WTC11 (cell line): ENCODE data around the gene MRPL55. TPM values are rescaled to one million over a fixed set of nuclear protein-coding genes. Genes with fewer than 3 reads are reported as not detected.

ENCODE experiments used
- ATAC-seq: fragments of 200-7000 bp; cut with Tn5 transposase; 2 replicates; pipeline ENCODE4 v1.10.0; 2021; ENCODE audit warnings: mild to moderate bottlenecking, moderate library complexity
- CTCF ChIA-PET: fragments of 300-600 bp; sonication (Branson Sonifier 250); formaldehyde crosslinking; loops from one replicate; lab custom pipeline; 2021; ENCODE audit warnings: antibody characterized with exemption; lab: Charles Lee
- POLR2A ChIA-PET: fragments of 350-600 bp; sonication (Branson Sonifier 250); formaldehyde crosslinking; loops from one replicate; lab custom pipeline; 2021; ENCODE audit warnings: antibody characterized with exemption; lab: Charles Lee
- DNase-seq: peaks from one replicate; pipeline ENCODE4 v3.0.0; 2021; ENCODE audit warnings: low spot score
- H3K27ac Mint-ChIP-seq: 2 replicates; pipeline ENCODE4 v1.8.0; 2021; ENCODE audit warnings: mixed read lengths
- H3K27me3 Mint-ChIP-seq: 2 replicates; pipeline ENCODE4 v1.8.0; 2021; ENCODE audit warnings: low read depth, mild to moderate bottlenecking, moderate library complexity, mixed read lengths
- H3K36me3 Mint-ChIP-seq: 2 replicates; pipeline ENCODE4 v1.8.0; 2021; ENCODE audit warnings: mixed read lengths
- H3K4me1 Mint-ChIP-seq: 2 replicates; pipeline ENCODE4 v1.8.0; 2022; ENCODE audit warnings: mixed read lengths
- H3K4me3 Mint-ChIP-seq: 2 replicates; pipeline ENCODE4 v1.8.0; 2021; ENCODE audit warnings: mild to moderate bottlenecking, moderate library complexity, mixed read lengths
- H3K9me3 Mint-ChIP-seq: 2 replicates; pipeline ENCODE4 v1.8.0; 2021; ENCODE audit warnings: mixed read lengths
- FOXK1 ChIP-seq: sonication (generic); formaldehyde crosslinking; IDR thresholded peaks from 2 replicates; pipeline ENCODE4 v1.8.0; 2022; ENCODE audit warnings: mild to moderate bottlenecking, moderate library complexity, missing genetic modification reagents
- GABPB1 ChIP-seq: sonication (generic); formaldehyde crosslinking; IDR thresholded peaks from 2 replicates; pipeline ENCODE4 v1.8.1; 2023; ENCODE audit warnings: mild to moderate bottlenecking, missing genetic modification reagents
- HMGA2 ChIP-seq: fragments of 250-450 bp; sonication (Bioruptor Pico); IDR thresholded peaks from 2 replicates; pipeline ENCODE4 v1.4.0; 2021; ENCODE audit warnings: mild to moderate bottlenecking, moderate library complexity
- JUN ChIP-seq: sonication (generic); formaldehyde crosslinking; IDR thresholded peaks from 2 replicates; pipeline ENCODE4 v1.8.0; 2023; ENCODE audit warnings: mild to moderate bottlenecking, missing genetic modification reagents
- NFE2L1 ChIP-seq: sonication (generic); formaldehyde crosslinking; IDR thresholded peaks from 2 replicates; pipeline ENCODE4 v1.8.1; 2023; ENCODE audit warnings: missing genetic modification reagents
- RORB ChIP-seq: fragments of 250-450 bp; sonication (Bioruptor Pico); IDR thresholded peaks from 2 replicates; pipeline ENCODE4 v1.9.0; 2021; ENCODE audit warnings: mild to moderate bottlenecking
- TCF7 ChIP-seq: sonication (generic); formaldehyde crosslinking; IDR thresholded peaks from 2 replicates; pipeline ENCODE4 v1.8.0; 2022; ENCODE audit warnings: mild to moderate bottlenecking, low read depth, missing genetic modification reagents, moderate library complexity
- TEAD4 ChIP-seq: sonication (generic); formaldehyde crosslinking; IDR thresholded peaks from 2 replicates; pipeline ENCODE4 v1.8.0; 2022; ENCODE audit warnings: mild to moderate bottlenecking, missing genetic modification reagents
- TP53 ChIP-seq: sonication (generic); formaldehyde crosslinking; IDR thresholded peaks from 2 replicates; pipeline ENCODE4 v1.8.1; 2023; ENCODE audit warnings: mild to moderate bottlenecking, missing genetic modification reagents
- ZNF263 ChIP-seq: sonication (generic); formaldehyde crosslinking; IDR thresholded peaks from 2 replicates; pipeline ENCODE4 v1.8.1; 2022; ENCODE audit warnings: low read depth, mild to moderate bottlenecking, moderate library complexity, missing genetic modification reagents
- ZNF671 ChIP-seq: fragments of 250-450 bp; sonication (Bioruptor Pico); IDR thresholded peaks from 2 replicates; pipeline ENCODE4 v1.8.0; 2021; ENCODE audit warnings: mild to moderate bottlenecking
- total RNA-seq: library from RNA; stranded (reverse); gene quantifications from 3 replicates; pipeline ENCODE4 v1.2.3, GENCODE V29; 2021
- TF ChIP-seq, protein P1 (sequence below): sonication (generic); formaldehyde crosslinking; IDR thresholded peaks from 2 replicates; pipeline ENCODE4 v1.8.1; 2023; ENCODE audit warnings: mild to moderate bottlenecking, missing genetic modification reagents
- TF ChIP-seq, protein P2 (sequence below): sonication (generic); formaldehyde crosslinking; IDR thresholded peaks from 2 replicates; pipeline ENCODE4 v1.8.0; 2022; ENCODE audit warnings: mild to moderate bottlenecking, missing genetic modification reagents
- TF ChIP-seq, protein P3 (sequence below): fragments of 250-450 bp; sonication (Bioruptor Pico); IDR thresholded peaks from 2 replicates; pipeline ENCODE4 v1.9.0; 2021; ENCODE audit warnings: mild to moderate bottlenecking, borderline replicate concordance
- TF ChIP-seq, protein P4 (sequence below): sonication (generic); formaldehyde crosslinking; IDR thresholded peaks from 2 replicates; pipeline ENCODE4 v1.8.1; 2022; ENCODE audit warnings: low read depth, missing genetic modification reagents, borderline replicate concordance

MRPL55 gene
- total RNA-seq, 1 experiment from 2014 or later = 66.9 TPM

DNA sequence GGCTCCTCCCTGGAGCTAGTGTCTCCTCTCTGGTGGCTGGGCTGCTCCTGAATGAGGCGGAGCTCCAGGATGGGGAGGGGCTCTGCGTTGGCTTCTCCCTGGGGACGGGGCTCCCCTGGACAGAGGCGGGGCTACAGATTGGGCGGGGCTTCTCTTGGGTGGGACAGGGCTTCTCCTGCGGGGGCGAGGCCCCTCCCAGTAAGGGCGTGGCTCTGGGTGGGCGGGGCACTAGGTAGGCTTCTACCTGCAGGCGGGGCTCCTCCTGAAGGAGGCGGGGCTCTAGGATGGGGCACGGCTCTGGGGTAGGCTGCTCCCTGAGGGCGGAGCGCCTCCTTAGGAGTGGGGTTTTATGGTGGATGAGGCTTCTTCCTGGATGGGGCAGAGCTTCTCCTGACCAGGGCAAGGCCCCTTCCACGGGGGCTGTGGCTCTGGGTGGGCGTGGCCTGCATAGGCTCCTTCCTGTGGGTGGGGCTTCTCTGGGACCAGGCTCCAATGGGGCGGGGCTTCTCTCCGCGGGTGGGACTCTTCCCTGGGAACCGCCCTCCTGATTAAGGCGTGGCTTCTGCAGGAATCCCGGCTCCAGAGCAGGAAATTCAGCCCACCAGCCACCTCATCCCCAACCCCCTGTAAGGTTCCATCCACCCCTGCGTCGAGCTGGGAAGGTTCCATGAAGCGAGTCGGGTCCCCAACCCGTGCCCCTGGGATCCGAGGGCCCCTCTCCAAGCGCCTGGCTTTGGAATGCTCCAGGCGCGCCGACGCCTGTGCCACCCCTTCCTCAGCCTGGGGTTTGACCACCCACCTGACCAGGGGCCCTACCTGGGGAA is 49.3 kb downstream of the MRPL55 start:
- no peak overlapping the region for H3K27ac Mint-ChIP-seq
- peak overlapping the region; percentile 74 for H3K4me3 Mint-ChIP-seq

DNA sequence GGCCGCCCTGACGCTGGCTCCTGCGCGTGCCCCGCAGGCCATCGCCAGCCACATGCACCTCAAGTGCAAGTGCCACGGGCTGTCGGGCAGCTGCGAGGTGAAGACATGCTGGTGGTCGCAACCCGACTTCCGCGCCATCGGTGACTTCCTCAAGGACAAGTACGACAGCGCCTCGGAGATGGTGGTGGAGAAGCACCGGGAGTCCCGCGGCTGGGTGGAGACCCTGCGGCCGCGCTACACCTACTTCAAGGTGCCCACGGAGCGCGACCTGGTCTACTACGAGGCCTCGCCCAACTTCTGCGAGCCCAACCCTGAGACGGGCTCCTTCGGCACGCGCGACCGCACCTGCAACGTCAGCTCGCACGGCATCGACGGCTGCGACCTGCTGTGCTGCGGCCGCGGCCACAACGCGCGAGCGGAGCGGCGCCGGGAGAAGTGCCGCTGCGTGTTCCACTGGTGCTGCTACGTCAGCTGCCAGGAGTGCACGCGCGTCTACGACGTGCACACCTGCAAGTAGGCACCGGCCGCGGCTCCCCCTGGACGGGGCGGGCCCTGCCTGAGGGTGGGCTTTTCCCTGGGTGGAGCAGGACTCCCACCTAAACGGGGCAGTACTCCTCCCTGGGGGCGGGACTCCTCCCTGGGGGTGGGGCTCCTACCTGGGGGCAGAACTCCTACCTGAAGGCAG is 50.0 kb downstream of the MRPL55 start:
- H3K27me3 Mint-ChIP-seq = peaks cover 87% of the 10 kb centered on the region

More for the DNA sequence above, 49.3 kb downstream of the MRPL55 start:
- Mint-ChIP-seq H3K36me3 (no peaks in the 10 kb centered on the region), H3K4me1 (peaks cover 5% of the 10 kb centered on the region), H3K27me3 (peaks cover 87% of the 10 kb centered on the region), H3K9me3 (no peaks in the 10 kb centered on the region)
- ATAC-seq = peak; percentile 84
- DNase-seq = peak; percentile 100
- no peak for TF ChIP-seq GABPB1 (CRISPR knock-in tag)
- ChIA-PET CTCF (interaction anchor here (0.5 to 3.9 kb wide), 22 partner anchors 9 to 867 kb away, joined by 3 to 71 read pairs (median 4); partner anchors contain the start of genes ARF1 and WNT3A), POLR2A (interaction anchor here (0.9 to 1.0 kb wide), 2 partner anchors 11 to 22 kb away, joined by 3 read pairs; partner anchors contain the start of gene ARF1)

DNA sequence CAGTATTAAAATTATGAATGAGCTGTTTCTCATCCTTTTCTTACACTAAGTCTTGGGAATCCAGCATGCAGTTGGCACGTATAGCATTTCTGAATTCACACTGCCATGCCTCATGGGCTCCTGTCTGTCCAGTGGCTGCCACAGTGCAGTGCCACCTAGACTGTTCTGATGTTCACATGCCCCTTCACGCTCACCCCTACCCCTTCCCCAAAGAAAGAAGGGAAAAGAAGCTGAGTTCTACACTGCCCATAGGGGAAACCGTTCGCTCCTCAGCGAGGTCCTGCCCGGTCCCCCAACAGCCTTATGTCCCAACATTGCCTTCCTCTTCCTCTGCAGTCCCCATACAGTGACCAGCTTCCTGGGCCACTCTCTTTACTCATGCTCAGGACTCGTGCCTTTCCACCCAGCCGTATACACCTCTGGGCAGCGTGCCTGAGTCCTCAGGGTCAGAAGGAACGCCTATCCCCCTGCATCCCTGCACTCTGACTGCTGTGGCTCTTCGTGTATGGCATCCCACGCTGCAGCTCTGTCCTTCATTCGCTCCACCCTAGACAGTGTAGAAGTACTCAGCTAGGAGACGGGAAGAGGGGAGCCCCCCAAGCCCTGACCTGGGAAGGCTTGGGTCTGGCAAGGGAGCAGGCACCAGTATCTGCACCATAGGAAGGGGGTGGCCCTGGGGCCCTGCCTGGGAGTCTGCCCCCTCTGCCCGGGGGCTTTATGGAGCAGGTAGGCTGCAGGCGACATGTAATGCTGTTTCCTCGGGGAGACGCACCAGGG is 50.7 kb downstream of the MRPL55 start:
- Mint-ChIP-seq H3K36me3 (no peaks in the 10 kb centered on the region), H3K4me1 (peaks cover 5% of the 10 kb centered on the region), H3K9me3 (no peaks in the 10 kb centered on the region), H3K4me3 (peak overlapping the region; percentile 74), H3K27me3 (peaks cover 88% of the 10 kb centered on the region), H3K27ac (no peak overlapping the region)
- ATAC-seq (no peak), DNase-seq (no peak)
- ChIA-PET CTCF (interaction anchor here (1.4 to 2.7 kb wide), 3 partner anchors 24 to 516 kb away, joined by 3 to 15 read pairs (median 14); partner anchors contain the start of gene ARF1), POLR2A (no interaction called here)
- no peak for TF ChIP-seq TCF7
- no peak for TF ChIP-seq JUN (CRISPR knock-in tag)
- TF ChIP-seq GABPB1 (CRISPR knock-in tag) = no peak
- TF ChIP-seq RORB (CRISPR knock-in tag) = no peak
- no peak for TF ChIP-seq TEAD4 (CRISPR knock-in tag)
- TF ChIP-seq ZNF671 = no peak
- TF ChIP-seq ZNF263 (CRISPR knock-in tag) = no peak
- TF ChIP-seq, protein P1, sequence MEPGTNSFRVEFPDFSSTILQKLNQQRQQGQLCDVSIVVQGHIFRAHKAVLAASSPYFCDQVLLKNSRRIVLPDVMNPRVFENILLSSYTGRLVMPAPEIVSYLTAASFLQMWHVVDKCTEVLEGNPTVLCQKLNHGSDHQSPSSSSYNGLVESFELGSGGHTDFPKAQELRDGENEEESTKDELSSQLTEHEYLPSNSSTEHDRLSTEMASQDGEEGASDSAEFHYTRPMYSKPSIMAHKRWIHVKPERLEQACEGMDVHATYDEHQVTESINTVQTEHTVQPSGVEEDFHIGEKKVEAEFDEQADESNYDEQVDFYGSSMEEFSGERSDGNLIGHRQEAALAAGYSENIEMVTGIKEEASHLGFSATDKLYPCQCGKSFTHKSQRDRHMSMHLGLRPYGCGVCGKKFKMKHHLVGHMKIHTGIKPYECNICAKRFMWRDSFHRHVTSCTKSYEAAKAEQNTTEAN (CRISPR knock-in tag) = no peak
- no peak for TF ChIP-seq FOXK1 (CRISPR knock-in tag)
- TF ChIP-seq TP53 (CRISPR knock-in tag) = no peak
- TF ChIP-seq, protein P2, sequence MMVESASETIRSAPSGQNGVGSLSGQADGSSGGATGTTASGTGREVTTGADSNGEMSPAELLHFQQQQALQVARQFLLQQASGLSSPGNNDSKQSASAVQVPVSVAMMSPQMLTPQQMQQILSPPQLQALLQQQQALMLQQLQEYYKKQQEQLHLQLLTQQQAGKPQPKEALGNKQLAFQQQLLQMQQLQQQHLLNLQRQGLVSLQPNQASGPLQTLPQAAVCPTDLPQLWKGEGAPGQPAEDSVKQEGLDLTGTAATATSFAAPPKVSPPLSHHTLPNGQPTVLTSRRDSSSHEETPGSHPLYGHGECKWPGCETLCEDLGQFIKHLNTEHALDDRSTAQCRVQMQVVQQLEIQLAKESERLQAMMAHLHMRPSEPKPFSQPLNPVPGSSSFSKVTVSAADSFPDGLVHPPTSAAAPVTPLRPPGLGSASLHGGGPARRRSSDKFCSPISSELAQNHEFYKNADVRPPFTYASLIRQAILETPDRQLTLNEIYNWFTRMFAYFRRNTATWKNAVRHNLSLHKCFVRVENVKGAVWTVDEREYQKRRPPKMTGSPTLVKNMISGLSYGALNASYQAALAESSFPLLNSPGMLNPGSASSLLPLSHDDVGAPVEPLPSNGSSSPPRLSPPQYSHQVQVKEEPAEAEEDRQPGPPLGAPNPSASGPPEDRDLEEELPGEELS (CRISPR knock-in tag) = no peak

More for the DNA sequence above, 50.0 kb downstream of the MRPL55 start:
- Mint-ChIP-seq H3K4me3 (peak overlapping the region; percentile 74), H3K36me3 (no peaks in the 10 kb centered on the region), H3K4me1 (peaks cover 5% of the 10 kb centered on the region), H3K9me3 (no peaks in the 10 kb centered on the region), H3K27ac (no peak overlapping the region)
- ChIA-PET CTCF (interaction anchor here (0.5 to 3.9 kb wide), 11 partner anchors 8 to 516 kb away, joined by 3 to 71 read pairs (median 4); partner anchors contain the start of genes ARF1 and WNT3A), POLR2A (interaction anchor here (1.0 kb wide), 1 partner anchor 10 kb away, joined by 3 read pairs; no protein-coding TSS in a partner anchor)
- no peak for DNase-seq
- TF ChIP-seq HMGA2 (CRISPR knock-in tag) (no peak), NFE2L1 (no peak)
- TF ChIP-seq, protein P3, sequence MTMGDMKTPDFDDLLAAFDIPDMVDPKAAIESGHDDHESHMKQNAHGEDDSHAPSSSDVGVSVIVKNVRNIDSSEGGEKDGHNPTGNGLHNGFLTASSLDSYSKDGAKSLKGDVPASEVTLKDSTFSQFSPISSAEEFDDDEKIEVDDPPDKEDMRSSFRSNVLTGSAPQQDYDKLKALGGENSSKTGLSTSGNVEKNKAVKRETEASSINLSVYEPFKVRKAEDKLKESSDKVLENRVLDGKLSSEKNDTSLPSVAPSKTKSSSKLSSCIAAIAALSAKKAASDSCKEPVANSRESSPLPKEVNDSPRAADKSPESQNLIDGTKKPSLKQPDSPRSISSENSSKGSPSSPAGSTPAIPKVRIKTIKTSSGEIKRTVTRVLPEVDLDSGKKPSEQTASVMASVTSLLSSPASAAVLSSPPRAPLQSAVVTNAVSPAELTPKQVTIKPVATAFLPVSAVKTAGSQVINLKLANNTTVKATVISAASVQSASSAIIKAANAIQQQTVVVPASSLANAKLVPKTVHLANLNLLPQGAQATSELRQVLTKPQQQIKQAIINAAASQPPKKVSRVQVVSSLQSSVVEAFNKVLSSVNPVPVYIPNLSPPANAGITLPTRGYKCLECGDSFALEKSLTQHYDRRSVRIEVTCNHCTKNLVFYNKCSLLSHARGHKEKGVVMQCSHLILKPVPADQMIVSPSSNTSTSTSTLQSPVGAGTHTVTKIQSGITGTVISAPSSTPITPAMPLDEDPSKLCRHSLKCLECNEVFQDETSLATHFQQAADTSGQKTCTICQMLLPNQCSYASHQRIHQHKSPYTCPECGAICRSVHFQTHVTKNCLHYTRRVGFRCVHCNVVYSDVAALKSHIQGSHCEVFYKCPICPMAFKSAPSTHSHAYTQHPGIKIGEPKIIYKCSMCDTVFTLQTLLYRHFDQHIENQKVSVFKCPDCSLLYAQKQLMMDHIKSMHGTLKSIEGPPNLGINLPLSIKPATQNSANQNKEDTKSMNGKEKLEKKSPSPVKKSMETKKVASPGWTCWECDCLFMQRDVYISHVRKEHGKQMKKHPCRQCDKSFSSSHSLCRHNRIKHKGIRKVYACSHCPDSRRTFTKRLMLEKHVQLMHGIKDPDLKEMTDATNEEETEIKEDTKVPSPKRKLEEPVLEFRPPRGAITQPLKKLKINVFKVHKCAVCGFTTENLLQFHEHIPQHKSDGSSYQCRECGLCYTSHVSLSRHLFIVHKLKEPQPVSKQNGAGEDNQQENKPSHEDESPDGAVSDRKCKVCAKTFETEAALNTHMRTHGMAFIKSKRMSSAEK (CRISPR knock-in tag) = no peak
- TF ChIP-seq, protein P4, sequence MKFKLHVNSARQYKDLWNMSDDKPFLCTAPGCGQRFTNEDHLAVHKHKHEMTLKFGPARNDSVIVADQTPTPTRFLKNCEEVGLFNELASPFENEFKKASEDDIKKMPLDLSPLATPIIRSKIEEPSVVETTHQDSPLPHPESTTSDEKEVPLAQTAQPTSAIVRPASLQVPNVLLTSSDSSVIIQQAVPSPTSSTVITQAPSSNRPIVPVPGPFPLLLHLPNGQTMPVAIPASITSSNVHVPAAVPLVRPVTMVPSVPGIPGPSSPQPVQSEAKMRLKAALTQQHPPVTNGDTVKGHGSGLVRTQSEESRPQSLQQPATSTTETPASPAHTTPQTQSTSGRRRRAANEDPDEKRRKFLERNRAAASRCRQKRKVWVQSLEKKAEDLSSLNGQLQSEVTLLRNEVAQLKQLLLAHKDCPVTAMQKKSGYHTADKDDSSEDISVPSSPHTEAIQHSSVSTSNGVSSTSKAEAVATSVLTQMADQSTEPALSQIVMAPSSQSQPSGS (CRISPR knock-in tag) = no peak
- no peak for ATAC-seq
